Measurements from ENCODE around the gene PATJ.
"Not testable (repeated sequence)": the region's sequence is repeated elsewhere in the genome, so short reads cannot be mapped to it uniquely, and the experiment has no call there.

Gene PATJ

GRCh38 chr1:61741711-61742619 is at the start of gene PATJ:
Gene PATJ, plus strand, starts transcription at chr1:61742480. Its CDS starts 20,413 bp downstream, at chr1:61762893.
- DNase-seq, result peak; percentile 76

GRCh38 chr1:61699911-61700851 is 42.1 kb upstream of the PATJ start:
- no peak for DNase-seq

- no peak for DNase-seq
Observed at GRCh38 chr1:61708953-61709907, 33.0 kb upstream of the PATJ start.

GRCh38 chr1:61709908-61710289 is 32.4 kb upstream of the PATJ start:
- DNase-seq, result no peak

- DNase-seq, result not testable (repeated sequence)
Observed at GRCh38 chr1:61711257-61711656, 31.0 kb upstream of the PATJ start.

GRCh38 chr1:61711969-61712368 is 30.3 kb upstream of the PATJ start:
- DNase-seq, result no peak

GRCh38 chr1:61718996-61719663 is 23.1 kb upstream of the PATJ start:
- not testable (repeated sequence) for DNase-seq

GRCh38 chr1:61724506-61724812 is 17.8 kb upstream of the PATJ start:
- no peak for DNase-seq

GRCh38 chr1:61724813-61725694 is 17.2 kb upstream of the PATJ start, which contains the start of gene TM2D1:
Gene TM2D1, minus strand, starts transcription at chr1:61725141. Its CDS starts 21 bp downstream, at chr1:61725120.
- peak; percentile 86 for DNase-seq

- DNase-seq, result no peak
Observed at GRCh38 chr1:61727544-61727943, 14.7 kb upstream of the PATJ start.

GRCh38 chr1:61730679-61731078 is 11.6 kb upstream of the PATJ start:
- not testable (repeated sequence) for DNase-seq

GRCh38 chr1:61732726-61733125 is 9.6 kb upstream of the PATJ start:
- DNase-seq, result no peak

GRCh38 chr1:61740751-61741700 is 1.3 kb upstream of the PATJ start:
- no peak for DNase-seq

GRCh38 chr1:61742620-61743430 is 545 bp downstream of the PATJ start:
- DNase-seq, result peak; percentile 49

- DNase-seq, result no peak
Observed at GRCh38 chr1:61743431-61743705, 1.1 kb downstream of the PATJ start.

- no peak for DNase-seq
Observed at GRCh38 chr1:61743716-61744580, 1.7 kb downstream of the PATJ start.

- DNase-seq, result no peak
Observed at GRCh38 chr1:61746813-61747212, 4.5 kb downstream of the PATJ start.

GRCh38 chr1:61748566-61748965 is 6.3 kb downstream of the PATJ start:
- DNase-seq, result no peak

Data from DMS79 (cell line).